Epithelial cell of proximal tubule (primary cell): ENCODE measurements around the gene CBX2. TPM values are rescaled to one million over a fixed set of nuclear protein-coding genes. Genes with fewer than 3 reads are reported as not detected.

Experiments
- DNase-seq: peaks from one replicate; pipeline ENCODE4 v3.0.0-alpha.2; 2011; ENCODE audit warnings: low read depth
- H3K4me3 ChIP-seq: 2 replicates; pipeline ENCODE4 v1.5.1; 2011; ENCODE audit warnings: low read depth, mild to moderate bottlenecking, low read length
- CTCF ChIP-seq: conservative IDR thresholded peaks from 2 replicates; pipeline ENCODE4 v1.5.1; 2012; ENCODE audit warnings: low read depth, mild to moderate bottlenecking, low read length
- total RNA-seq: library from RNA; depleted of rRNA; stranded (reverse); fragments of >200 nt; gene quantifications from 2 replicates; pipeline ENCODE4 v1.2.3, GENCODE V29; 2015

Gene CBX2
- total RNA-seq, 1 donor from 2014 or later: 7.6 TPM

GRCh38 chr17:79742951-79743476, 34.9 kb upstream of the CBX2 start:
- no peak for TF ChIP-seq CTCF
- no peak for DNase-seq
- no peak overlapping the region for H3K4me3 ChIP-seq

DNA sequence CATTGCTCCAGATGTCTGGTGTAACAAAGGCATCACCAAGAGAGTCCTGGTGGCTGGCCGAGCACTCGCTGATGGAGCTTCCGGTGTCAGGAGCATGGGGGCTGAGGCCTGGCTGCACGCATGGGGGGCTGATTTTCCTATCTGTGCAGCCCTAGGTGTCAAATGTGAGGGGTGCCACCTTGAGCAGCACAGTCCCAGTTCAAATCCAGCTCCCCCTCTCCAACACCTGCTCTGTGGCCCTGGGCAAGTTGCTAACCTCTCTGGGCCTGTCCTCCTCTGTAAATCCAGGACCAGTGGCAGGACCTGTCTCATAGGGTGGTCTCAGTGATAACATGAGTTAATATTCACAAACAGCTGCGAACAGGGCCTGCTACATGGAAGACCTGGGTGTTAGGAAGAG, 34.3 kb upstream of the CBX2 start:
- TF ChIP-seq CTCF: no peak
- DNase-seq: no peak
- no peak overlapping the region for H3K4me3 ChIP-seq

- no peak for TF ChIP-seq CTCF
- DNase-seq: no peak
- H3K4me3 ChIP-seq: no peak overlapping the region
Measured at GRCh38 chr17:79745641-79746105, 32.3 kb upstream of the CBX2 start.

DNA sequence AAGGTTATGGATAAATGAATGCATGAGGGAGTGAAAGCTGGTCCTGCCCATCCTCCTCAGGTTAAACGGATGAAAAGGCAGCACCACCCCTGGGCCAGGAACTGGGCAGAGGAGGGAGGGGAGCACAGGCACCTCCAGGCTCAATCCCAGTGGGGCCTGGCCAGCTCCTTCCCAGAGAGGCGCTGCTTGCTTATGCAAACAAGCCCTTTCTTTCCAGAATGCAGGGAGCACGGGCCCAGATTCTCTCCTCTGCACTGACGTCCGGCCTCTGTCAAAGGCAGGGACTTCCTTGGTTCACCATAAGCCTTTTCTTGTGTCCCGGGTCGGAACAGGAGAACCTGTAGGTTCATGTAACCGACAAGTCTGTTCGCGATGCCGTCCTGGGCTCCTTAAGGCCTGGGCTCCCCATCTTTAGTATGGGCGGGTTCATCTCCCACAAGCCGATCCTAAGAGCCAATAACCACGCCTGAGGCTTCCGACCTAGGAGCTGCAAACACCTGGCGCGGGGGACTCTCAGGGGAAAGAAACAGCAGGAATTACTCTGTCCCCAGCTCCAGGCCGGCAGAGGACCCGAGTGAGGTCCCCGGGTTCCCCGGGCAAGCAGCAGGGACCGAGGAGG, 30.9 kb upstream of the CBX2 start:
- no peak for TF ChIP-seq CTCF
- no peak overlapping the region for H3K4me3 ChIP-seq
- no peak for DNase-seq

DNA sequence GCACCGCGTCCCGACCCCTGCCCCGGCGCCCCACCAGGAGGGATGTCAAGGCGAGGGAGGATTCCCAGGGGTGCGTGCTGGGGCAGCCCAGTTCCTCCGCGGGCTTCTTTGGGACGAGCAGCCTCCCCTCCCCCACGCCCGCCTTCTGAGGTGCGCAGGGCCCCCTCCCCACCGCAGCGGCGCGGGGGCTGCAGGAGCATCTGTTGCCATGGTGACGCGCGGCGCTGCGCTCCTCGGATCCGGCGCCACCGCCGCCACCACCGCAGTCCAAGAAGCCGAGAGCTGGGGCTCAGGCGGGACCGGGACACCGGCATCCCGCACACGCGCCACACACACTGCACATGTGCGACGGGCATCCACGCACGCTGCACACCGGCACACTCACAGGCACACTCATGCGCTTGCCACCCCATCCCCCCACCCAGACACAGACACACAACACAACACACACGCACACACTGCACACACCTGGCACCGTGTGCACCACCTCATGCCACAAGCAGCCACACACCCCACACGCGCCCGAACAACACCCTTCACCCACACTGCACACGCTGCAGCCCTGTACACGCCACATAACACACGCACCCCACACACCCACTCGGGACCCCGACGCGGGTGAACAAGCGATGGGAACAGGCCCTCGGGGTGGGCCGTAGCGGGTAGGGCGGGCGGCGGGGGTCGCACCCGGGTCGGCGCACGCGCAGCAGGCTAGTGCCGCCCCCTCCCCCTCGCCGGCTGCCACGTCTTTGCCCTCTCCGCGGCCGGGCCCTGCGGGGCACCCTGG, 30.2 kb upstream of the CBX2 start:
- DNase-seq: no peak
- H3K4me3 ChIP-seq: no peak overlapping the region
- TF ChIP-seq CTCF: no peak

GRCh38 chr17:79748295-79749099, 29.5 kb upstream of the CBX2 start:
- no peak for TF ChIP-seq CTCF
- no peak overlapping the region for H3K4me3 ChIP-seq
- DNase-seq: no peak
